ENCODE measurements around the gene TTC23.

The TTC23 gene

GRCh38 chr15:99177679-99178078 is 71.7 kb downstream of the TTC23 start:
- H3K4me3 ChIP-seq (ENCODE audit: low read depth, low read length), result no peak overlapping the region
- TF ChIP-seq MYC (IDR thresholded peaks at IDR 0.05; ENCODE audit: low read depth, low read length), result no peak
- TF ChIP-seq CTCF (IDR thresholded peaks at IDR 0.05; ENCODE audit: low read depth, low read length), result no peak
- no peak for TF ChIP-seq POLR2A (IDR thresholded peaks at IDR 0.05; ENCODE audit: extremely low read depth, insufficient read length)
- TF ChIP-seq, protein P1, sequence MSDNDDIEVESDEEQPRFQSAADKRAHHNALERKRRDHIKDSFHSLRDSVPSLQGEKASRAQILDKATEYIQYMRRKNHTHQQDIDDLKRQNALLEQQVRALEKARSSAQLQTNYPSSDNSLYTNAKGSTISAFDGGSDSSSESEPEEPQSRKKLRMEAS (IDR thresholded peaks at IDR 0.05; ENCODE audit: low read depth, low read length), result no peak
- no peak for DNase-seq (ENCODE audit: low read depth)

GRCh38 chr15:99176757-99177156 is 72.6 kb downstream of the TTC23 start:
- TF ChIP-seq POLR2A (IDR thresholded peaks at IDR 0.05; ENCODE audit: extremely low read depth, insufficient read length) (no peak), CTCF (IDR thresholded peaks at IDR 0.05; ENCODE audit: low read depth, low read length) (no peak), MYC (IDR thresholded peaks at IDR 0.05; ENCODE audit: low read depth, low read length) (no peak)
- TF ChIP-seq, protein P1 (IDR thresholded peaks at IDR 0.05; ENCODE audit: low read depth, low read length), result no peak
- H3K4me3 ChIP-seq (ENCODE audit: low read depth, low read length), result no peak overlapping the region
- no peak for DNase-seq (ENCODE audit: low read depth)

DNA sequence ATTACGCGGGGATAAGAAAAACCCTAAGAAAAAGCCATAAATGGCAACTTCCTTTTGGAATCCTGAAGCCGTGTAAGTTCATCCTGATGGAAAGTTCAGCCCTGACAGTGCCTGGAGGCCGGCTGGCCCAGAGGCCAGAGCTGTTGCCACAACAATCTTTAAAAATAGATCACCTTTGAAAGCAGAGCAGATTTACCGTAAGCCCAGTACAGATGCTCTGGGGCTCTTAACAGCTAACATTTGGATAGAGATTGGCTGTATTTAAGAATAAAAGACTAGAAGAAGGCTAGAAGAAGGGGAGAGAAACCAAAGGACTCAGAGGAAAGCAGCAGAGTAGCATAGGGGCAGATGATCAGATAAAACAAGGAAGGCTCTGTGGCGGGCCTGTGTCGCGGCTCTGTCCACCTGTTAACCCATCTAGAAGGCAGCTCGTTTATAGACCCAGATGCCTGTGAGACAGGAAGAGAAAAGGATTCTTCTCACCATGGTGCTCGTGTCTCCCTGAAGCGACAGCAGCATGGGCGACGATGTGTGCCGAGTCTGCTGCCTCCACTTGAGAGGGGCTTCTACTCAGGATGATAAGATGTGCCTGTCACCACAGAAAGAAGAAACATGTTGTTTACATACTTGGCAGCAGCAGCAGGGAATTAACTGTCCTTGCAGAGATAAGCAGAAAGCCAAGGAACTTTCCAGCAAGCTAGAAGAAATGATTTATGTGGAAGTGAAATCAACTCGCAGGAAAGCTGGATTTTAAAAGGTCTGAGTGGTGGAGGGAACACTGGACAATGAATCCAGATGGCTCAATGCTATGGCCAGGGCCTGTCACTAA is 74.6 kb downstream of the TTC23 start:
- no peak for DNase-seq (ENCODE audit: low read depth)
- TF ChIP-seq POLR2A (IDR thresholded peaks at IDR 0.05; ENCODE audit: extremely low read depth, insufficient read length) (no peak), CTCF (IDR thresholded peaks at IDR 0.05; ENCODE audit: low read depth, low read length) (no peak), MYC (IDR thresholded peaks at IDR 0.05; ENCODE audit: low read depth, low read length) (no peak)
- TF ChIP-seq, protein P1 (IDR thresholded peaks at IDR 0.05; ENCODE audit: low read depth, low read length), result no peak
- no peak overlapping the region for H3K4me3 ChIP-seq (ENCODE audit: low read depth, low read length)

DNA sequence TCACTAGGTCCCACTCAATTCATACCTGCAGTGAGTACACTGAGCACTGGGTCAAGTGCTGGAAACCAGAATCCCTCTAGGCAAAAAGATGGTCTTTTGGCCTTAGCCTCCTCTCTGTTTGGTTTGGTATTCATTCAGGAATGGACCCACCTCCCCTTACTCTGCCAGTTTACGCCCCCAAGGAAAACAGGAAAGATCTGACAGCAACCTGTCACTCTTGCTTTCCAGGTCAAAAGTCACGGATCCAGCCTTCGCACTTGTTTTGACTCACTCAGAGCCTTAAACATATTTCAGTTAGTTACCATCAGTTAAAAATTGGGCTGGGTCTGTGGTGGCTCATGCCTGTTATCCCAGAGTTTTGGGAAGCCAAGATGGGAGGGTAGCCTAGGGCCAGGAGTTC is 76.4 kb downstream of the TTC23 start:
- H3K4me3 ChIP-seq (ENCODE audit: low read depth, low read length), result no peak overlapping the region
- DNase-seq (ENCODE audit: low read depth), result no peak
- no peak for TF ChIP-seq CTCF (IDR thresholded peaks at IDR 0.05; ENCODE audit: low read depth, low read length)
- TF ChIP-seq MYC (IDR thresholded peaks at IDR 0.05; ENCODE audit: low read depth, low read length), result no peak
- TF ChIP-seq POLR2A (IDR thresholded peaks at IDR 0.05; ENCODE audit: extremely low read depth, insufficient read length), result no peak
- TF ChIP-seq, protein P1 (IDR thresholded peaks at IDR 0.05; ENCODE audit: low read depth, low read length), result no peak

GRCh38 chr15:99172171-99172570 is 77.2 kb downstream of the TTC23 start:
- TF ChIP-seq POLR2A (IDR thresholded peaks at IDR 0.05; ENCODE audit: extremely low read depth, insufficient read length) (no peak), MYC (IDR thresholded peaks at IDR 0.05; ENCODE audit: low read depth, low read length) (no peak), CTCF (IDR thresholded peaks at IDR 0.05; ENCODE audit: low read depth, low read length) (no peak)
- TF ChIP-seq, protein P1 (IDR thresholded peaks at IDR 0.05; ENCODE audit: low read depth, low read length), result no peak
- no peak overlapping the region for H3K4me3 ChIP-seq (ENCODE audit: low read depth, low read length)
- DNase-seq (ENCODE audit: low read depth), result no peak
